LNCAP (cell line): ENCODE measurements around the gene FSIP1.

Experiments used
- CTCF ChIP-seq: fragments of 450-650 bp; IDR thresholded peaks from 2 replicates; pipeline ENCODE4 v1.5.1; 2017; ENCODE audit warnings: mild to moderate bottlenecking

Gene FSIP1

GRCh38 chr15:39784638-39785037 is 2.0 kb upstream of the FSIP1 start:
- TF ChIP-seq CTCF, result no peak

GRCh38 chr15:39784125-39784524 is 1.5 kb upstream of the FSIP1 start:
- no peak for TF ChIP-seq CTCF

GRCh38 chr15:39783244-39783820 is 691 bp upstream of the FSIP1 start:
- no peak for TF ChIP-seq CTCF

GRCh38 chr15:39781967-39782302 is 706 bp downstream of the FSIP1 start:
- no peak for TF ChIP-seq CTCF

- no peak for TF ChIP-seq CTCF
Measured at GRCh38 chr15:39781147-39781966, 1.3 kb downstream of the FSIP1 start.

- no peak for TF ChIP-seq CTCF
Measured at GRCh38 chr15:39778021-39778420, 4.6 kb downstream of the FSIP1 start.

GRCh38 chr15:39777496-39777895 is 5.1 kb downstream of the FSIP1 start:
- no peak for TF ChIP-seq CTCF
